BLaER1 (cell line): ENCODE results near the gene DIP2C.

Experiments used
- H3K27ac ChIP-seq: shearing (Covaris generic); formaldehyde crosslinking; 2 replicates; pipeline ENCODE4 v1.8.1; 2022
- H3K27me3 ChIP-seq: shearing (Covaris generic); formaldehyde crosslinking; 2 replicates; pipeline ENCODE4 v1.8.1; 2022
- H3K36me3 ChIP-seq: shearing (Covaris generic); formaldehyde crosslinking; 2 replicates; pipeline ENCODE4 v1.8.1; 2022
- H3K4me1 ChIP-seq: shearing (Covaris generic); formaldehyde crosslinking; 2 replicates; pipeline ENCODE4 v1.8.1; 2022
- H3K4me2 ChIP-seq: shearing (Covaris generic); formaldehyde crosslinking; 2 replicates; pipeline ENCODE4 v1.8.1; 2022
- H3K4me3 ChIP-seq: shearing (Covaris generic); formaldehyde crosslinking; 2 replicates; pipeline ENCODE4 v1.8.1; 2022
- H3K9ac ChIP-seq: shearing (Covaris generic); formaldehyde crosslinking; 2 replicates; pipeline ENCODE4 v1.8.1; 2022
- H3K9me3 ChIP-seq: shearing (Covaris generic); formaldehyde crosslinking; 2 replicates; pipeline ENCODE4 v1.8.1; 2022
- H4K20me1 ChIP-seq: shearing (Covaris generic); formaldehyde crosslinking; 2 replicates; pipeline ENCODE4 v1.8.1; 2022
- Cebpa-rat ChIP-seq: shearing (Covaris generic); IDR thresholded peaks from 2 replicates; pipeline ENCODE4 v1.8.1; 2022

DIP2C gene

DNA sequence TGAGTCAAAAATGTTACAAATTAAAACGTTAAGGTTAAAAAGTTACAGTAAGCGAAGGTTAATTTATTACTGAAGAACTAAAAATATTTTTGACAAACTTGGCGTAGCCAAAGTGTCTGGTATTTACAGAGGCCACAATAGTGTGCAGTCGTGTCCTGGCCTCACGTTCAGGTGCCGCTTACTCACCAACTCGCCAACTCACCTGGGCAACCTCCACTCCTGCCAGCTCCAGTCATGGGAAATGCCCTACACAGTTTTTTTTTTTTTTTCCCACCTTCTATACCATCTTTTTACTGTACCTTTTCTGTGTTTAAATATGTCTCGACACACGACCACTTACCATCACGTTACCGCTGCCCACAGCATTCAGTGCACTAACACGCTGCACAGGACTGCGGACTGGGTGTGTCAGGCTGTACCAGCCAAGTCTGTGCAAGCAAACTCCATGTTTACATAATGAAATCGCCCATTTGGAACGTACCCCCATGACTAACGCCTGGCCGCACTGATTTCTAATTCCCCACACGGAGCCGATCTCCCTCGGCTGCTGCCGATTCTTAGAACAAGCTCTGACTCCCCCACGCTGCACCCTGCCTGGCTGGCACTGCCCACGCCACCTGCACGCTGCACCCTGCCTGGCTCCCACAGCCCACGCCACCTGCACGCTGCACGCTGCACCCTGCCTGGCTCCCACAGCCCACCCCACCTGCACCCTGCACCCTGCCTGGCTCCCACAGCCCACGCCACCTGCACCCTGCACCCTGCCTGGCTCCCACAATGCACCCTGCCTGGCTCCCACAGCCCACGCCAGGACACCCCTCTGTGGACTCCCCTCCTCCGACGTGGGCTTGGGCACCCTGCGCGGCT, 351.1 kb downstream of the DIP2C start:
- Histone ChIP-seq H3K27ac (no peak overlapping the region), H3K36me3 (peaks cover 66% of the 10 kb centered on the region), H3K4me1 (peaks cover 15% of the 10 kb centered on the region), H3K9ac (no peak overlapping the region), H3K4me2 (no peak overlapping the region), H3K9me3 (no peaks in the 10 kb centered on the region), H4K20me1 (no peaks in the 10 kb centered on the region), H3K4me3 (no peak overlapping the region), H3K27me3 (no peaks in the 10 kb centered on the region)
- no peak for TF ChIP-seq Cebpa-rat

DNA sequence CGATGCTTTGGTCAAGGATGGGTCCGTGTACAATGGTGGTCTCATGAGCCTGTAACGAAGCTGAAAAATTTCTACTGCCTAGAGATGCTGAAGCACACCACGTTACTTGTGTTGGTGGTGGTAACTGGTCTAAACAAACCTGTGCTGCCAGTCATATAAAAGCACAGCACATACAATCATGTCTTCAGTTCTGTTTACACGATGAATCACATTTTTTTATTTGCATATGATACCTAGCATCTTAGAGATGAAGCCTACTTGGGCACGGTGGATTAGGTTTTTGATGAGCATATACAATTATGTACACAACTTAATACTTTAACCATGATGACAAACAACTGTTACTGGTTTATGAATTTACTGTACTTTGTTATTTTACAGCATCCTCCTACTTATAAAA, 353.2 kb downstream of the DIP2C start:
- no peaks in the 10 kb centered on the region for H3K27me3 ChIP-seq
- no peak overlapping the region for H3K4me2 ChIP-seq
- no peaks in the 10 kb centered on the region for H3K9me3 ChIP-seq
- TF ChIP-seq Cebpa-rat: no peak
- no peaks in the 10 kb centered on the region for H4K20me1 ChIP-seq
- no peak overlapping the region for H3K4me3 ChIP-seq
- peaks cover 52% of the 10 kb centered on the region for H3K36me3 ChIP-seq
- peaks cover 22% of the 10 kb centered on the region for H3K4me1 ChIP-seq
- no peak overlapping the region for H3K27ac ChIP-seq
- H3K9ac ChIP-seq: no peak overlapping the region

DNA sequence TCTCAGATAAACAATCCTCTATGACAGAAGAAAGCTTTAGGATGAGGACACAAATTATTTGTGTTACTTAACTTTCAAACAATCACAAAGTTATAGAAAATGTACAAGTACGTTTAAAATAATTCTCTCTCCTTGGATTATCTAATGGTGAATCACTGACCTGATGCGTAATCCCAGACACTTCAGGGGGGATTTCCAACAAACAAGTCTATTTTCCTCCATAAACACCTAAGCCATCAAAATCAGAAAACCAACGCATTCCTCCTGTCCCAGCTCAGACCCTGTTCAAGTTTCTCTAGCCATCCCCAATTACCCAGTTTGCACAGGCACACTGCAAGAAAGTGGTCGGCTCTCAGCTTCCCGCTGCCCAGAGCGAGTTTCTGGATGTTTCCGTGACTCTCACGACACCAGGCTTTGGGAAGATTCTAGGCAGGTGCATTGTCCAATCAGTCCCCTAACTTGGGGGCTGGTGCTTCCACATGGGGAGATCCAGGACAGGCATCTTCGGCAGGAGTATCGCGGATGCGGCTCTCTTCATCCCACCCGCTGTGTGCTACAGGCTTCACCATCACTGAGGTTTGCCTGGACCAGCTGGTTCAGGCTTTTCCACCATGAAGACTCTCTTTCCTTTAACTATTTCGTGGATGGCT, 354.2 kb downstream of the DIP2C start:
- Histone ChIP-seq H4K20me1 (no peaks in the 10 kb centered on the region), H3K27ac (no peak overlapping the region), H3K9ac (no peak overlapping the region), H3K4me3 (no peak overlapping the region), H3K36me3 (peaks cover 42% of the 10 kb centered on the region), H3K4me2 (no peak overlapping the region), H3K27me3 (no peaks in the 10 kb centered on the region), H3K4me1 (peaks cover 22% of the 10 kb centered on the region), H3K9me3 (no peaks in the 10 kb centered on the region)
- no peak for TF ChIP-seq Cebpa-rat

DNA sequence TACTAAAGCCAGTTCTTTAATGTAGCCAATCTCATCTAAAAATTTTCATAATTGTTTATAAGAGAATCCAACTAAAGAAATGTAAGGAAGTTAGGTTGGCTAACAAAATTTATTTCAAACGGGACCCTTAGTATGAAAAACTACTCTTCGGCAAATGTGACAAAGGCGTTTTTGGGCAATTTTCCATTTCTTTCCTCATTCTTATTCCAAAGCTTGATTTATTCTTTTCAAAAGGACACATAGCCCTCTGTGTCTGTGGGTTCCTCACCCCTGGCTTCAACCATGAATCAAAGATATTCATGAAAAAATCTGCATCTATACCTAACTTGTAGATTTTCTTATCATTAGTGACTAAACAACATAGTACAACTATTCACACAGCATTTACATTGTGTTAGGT, 358.3 kb downstream of the DIP2C start:
- Histone ChIP-seq H3K27me3 (no peaks in the 10 kb centered on the region), H4K20me1 (no peaks in the 10 kb centered on the region), H3K4me3 (no peak overlapping the region), H3K36me3 (peaks cover 27% of the 10 kb centered on the region), H3K9me3 (no peaks in the 10 kb centered on the region), H3K9ac (no peak overlapping the region), H3K27ac (no peak overlapping the region), H3K4me1 (peaks cover 34% of the 10 kb centered on the region), H3K4me2 (no peak overlapping the region)
- TF ChIP-seq Cebpa-rat: no peak

DNA sequence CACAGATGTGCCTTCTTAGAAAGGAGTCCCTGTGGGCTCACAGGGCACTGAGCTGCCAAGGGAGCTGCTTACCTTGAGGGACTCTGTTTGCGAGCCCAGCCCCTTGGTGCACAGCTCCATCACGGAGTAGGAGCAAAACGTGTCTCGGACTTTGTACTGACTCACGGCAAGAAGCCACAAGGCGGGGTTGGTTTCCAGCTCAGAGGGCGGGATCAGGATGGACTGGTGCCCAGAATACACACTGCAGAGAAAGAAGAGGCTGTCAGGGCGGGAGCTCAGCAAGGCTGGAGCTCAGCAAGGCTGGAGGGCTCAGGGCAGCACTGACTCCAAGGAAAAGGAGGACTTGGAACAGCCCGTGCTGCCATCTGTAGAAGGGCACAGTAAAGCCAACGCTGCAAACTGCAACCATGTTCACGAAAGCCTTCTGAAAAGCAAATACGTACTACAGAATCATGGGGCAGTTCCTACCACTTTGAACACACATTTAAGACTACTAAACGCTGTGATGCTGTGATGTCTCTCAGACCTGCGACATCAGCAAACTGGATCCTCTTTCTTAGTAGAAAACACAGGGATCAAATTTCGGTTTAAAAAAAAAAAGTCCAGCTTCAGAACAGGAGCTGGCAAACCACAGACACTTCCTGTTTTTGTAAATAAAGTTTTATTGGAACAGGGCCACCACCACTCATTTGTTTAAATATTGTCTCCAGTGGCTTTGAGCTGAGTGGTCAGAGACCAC, 359.9 kb downstream of the DIP2C start:
- Histone ChIP-seq H3K4me2 (peak overlapping the region; percentile 62), H3K4me1 (peaks cover 38% of the 10 kb centered on the region), H3K9me3 (no peaks in the 10 kb centered on the region), H3K27ac (peak overlapping the region; percentile 24; the same call in 1 of the 2 replicates), H3K4me3 (no peak overlapping the region), H3K27me3 (no peaks in the 10 kb centered on the region), H3K9ac (no peak overlapping the region; the same call in 1 of the 2 replicates), H3K36me3 (peaks cover 33% of the 10 kb centered on the region), H4K20me1 (no peaks in the 10 kb centered on the region)
- no peak for TF ChIP-seq Cebpa-rat

DNA sequence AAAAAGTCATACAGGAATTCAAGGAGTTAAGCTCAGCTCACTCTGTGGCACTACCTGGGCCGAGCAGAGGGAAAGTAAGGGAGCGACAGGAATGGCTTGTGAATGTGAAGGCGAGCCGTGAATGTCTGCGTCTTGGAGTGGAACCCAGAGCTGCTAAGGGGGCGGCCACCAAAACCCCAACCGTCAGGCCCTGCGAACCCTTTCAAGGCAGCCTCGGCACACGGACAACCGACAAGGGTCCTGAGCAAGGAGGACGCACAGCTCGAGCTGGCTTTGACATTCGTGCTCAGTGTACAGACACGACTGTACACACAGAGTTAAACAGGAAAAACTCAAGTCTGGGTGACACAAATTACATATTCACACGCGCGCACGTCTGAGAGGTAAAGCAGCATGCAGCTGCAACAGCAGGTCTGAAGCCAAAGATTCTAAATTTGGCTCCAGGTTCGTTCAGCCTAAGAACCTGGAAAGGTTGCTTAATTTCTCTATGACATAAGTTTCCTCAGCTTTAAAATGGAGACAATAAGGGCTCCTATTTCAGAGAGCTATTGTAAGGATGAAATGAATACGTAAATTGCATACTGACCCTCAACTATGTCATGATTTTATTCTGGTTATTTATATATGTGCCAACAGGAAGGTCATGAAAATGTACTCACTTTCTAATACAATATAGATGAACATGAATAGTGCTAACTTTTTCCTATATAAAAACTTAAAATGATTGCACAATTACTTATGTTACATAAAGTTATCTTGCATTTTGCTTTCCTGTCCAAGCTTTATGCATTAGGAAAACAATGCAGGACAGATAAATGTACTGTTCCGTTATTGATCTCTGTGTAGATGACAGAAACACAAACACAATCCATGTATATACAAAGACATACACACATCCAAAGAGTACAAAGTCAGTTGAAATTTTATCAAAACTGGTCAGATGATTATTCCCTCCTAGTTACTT, 361.3 kb downstream of the DIP2C start:
- TF ChIP-seq Cebpa-rat: peak; percentile 8; the same call in 1 of the 2 replicates
- no peak overlapping the region for H3K4me3 ChIP-seq
- H3K4me2 ChIP-seq: no peak overlapping the region
- no peaks in the 10 kb centered on the region for H4K20me1 ChIP-seq
- H3K27ac ChIP-seq: no peak overlapping the region
- H3K36me3 ChIP-seq: peaks cover 40% of the 10 kb centered on the region
- no peaks in the 10 kb centered on the region for H3K27me3 ChIP-seq
- H3K9ac ChIP-seq: no peak overlapping the region
- no peaks in the 10 kb centered on the region for H3K9me3 ChIP-seq
- H3K4me1 ChIP-seq: peaks cover 29% of the 10 kb centered on the region

DNA sequence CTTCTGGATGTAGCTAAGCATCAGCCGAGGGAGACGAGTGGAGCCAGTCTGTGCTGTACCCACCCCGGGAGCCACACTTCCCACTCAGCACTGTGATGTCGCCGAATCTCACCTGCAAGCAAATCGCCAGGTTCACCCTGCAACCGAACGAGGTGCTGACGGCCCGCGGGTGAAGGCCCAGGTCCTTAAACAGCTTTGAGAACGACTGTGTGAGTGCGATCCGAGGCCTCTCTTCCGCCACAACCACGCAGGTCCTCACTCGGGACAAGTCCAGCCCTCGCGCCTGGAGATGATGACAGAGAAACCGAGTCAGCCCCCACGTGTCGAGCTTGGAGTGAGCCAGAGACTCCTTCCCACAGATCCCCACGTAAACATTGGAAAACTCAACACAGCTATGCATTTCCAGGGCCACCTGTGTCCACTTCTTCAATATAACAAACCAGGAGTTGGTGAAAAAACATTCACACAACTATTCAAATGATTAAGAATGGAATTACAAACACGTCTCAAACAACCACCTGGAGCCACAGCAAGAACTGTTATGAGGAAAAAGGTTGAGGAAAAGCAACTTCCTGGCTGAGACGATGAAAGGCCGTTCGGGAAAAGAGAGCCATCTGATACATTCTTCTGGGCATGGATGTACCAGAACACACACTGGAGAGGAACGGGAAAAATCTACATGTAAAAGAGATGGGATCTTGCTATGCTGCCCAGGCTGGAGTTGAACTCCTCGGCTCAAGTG, 362.4 kb downstream of the DIP2C start:
- Histone ChIP-seq H4K20me1 (no peaks in the 10 kb centered on the region), H3K27me3 (no peaks in the 10 kb centered on the region), H3K4me2 (no peak overlapping the region), H3K27ac (no peak overlapping the region), H3K4me1 (peaks cover 24% of the 10 kb centered on the region), H3K36me3 (peaks cover 40% of the 10 kb centered on the region), H3K9ac (no peak overlapping the region), H3K4me3 (no peak overlapping the region), H3K9me3 (no peaks in the 10 kb centered on the region)
- TF ChIP-seq Cebpa-rat: no peak

DNA sequence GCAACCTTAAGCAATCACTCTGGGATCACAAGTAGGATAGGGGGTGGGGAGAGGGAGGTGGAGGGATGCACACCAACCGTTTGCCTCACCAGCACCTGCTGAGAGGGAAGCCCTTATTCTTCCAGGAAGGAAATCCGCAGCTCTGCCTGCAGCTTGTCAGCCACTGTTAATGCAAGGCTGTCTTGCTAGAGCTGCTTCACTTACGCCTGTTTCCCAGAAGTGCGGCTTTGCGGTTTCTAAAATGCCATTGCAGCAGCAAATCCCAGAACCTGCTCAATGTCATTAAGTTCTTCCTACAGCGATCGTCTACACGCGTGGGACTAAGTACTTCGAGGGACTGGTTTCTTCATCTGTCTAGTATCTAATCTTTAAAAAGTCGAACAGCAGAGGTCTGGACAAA, 363.1 kb downstream of the DIP2C start:
- Histone ChIP-seq H3K4me2 (peak overlapping the region; percentile 42), H3K4me3 (no peak overlapping the region), H3K27me3 (no peaks in the 10 kb centered on the region), H3K36me3 (peaks cover 40% of the 10 kb centered on the region), H3K4me1 (peaks cover 24% of the 10 kb centered on the region), H4K20me1 (no peaks in the 10 kb centered on the region), H3K9ac (no peak overlapping the region), H3K27ac (peak overlapping the region; percentile 5; the same call in 1 of the 2 replicates), H3K9me3 (no peaks in the 10 kb centered on the region)
- TF ChIP-seq Cebpa-rat: no peak
